ENCODE results near the gene NEU1.
"Not testable (repeated sequence)": the region's sequence is repeated elsewhere in the genome, so short reads cannot be mapped to it uniquely, and the experiment has no call there.

The NEU1 gene

GRCh38 chr6:31817929-31818511 lies 44.6 kb downstream of the NEU1 start:
- DNase-seq (ENCODE audit: low spot score) = peak; percentile 86

GRCh38 chr6:31817133-31817928 lies 45.3 kb downstream of the NEU1 start:
- DNase-seq (ENCODE audit: low spot score) = peak; percentile 83

GRCh38 chr6:31815025-31815838 lies 47.4 kb downstream of the NEU1 start, which contains the start of the genes HSPA1A and HSPA1L:
Gene HSPA1A, plus strand, starts transcription at chr6:31815543. Its CDS starts 214 bp downstream, at chr6:31815757.
Gene HSPA1L, minus strand, starts transcription at chr6:31815283. Its CDS starts 3,311 bp downstream, at chr6:31811972.
- peak; percentile 99 for DNase-seq (ENCODE audit: low spot score)

- DNase-seq (ENCODE audit: low spot score) = peak; percentile 99
Measured at GRCh38 chr6:31814677-31815024, 48.0 kb downstream of the NEU1 start.

- no peak for DNase-seq (ENCODE audit: low spot score)
Measured at GRCh38 chr6:31813465-31813849, 49.2 kb downstream of the NEU1 start.

- no peak for DNase-seq (ENCODE audit: low spot score)
Measured at GRCh38 chr6:31811645-31812044, 51.0 kb downstream of the NEU1 start.

- not testable (repeated sequence) for DNase-seq (ENCODE audit: low spot score)
Measured at GRCh38 chr6:31808599-31808998, 54.0 kb downstream of the NEU1 start.

Measured in globus pallidus (tissue), 1 donor.